Ishikawa (cell line): ENCODE data around the gene ITGA8.

Source experiments
- CEBPB ChIP-seq: IDR thresholded peaks from 2 replicates; pipeline ENCODE4 v1.6.1; 2012
- CREB1 ChIP-seq: IDR thresholded peaks from 2 replicates; pipeline ENCODE4 v1.6.1; 2012; ENCODE audit warnings: low read depth
- EGR1 ChIP-seq: IDR thresholded peaks from 2 replicates; pipeline ENCODE4 v1.6.1; 2012
- EP300 ChIP-seq: IDR thresholded peaks from 2 replicates; pipeline ENCODE4 v1.6.1; 2012; ENCODE audit warnings: borderline replicate concordance
- RAD21 ChIP-seq: IDR thresholded peaks from 2 replicates; pipeline ENCODE4 v1.6.1; 2012; ENCODE audit warnings: low read depth
- TCF12 ChIP-seq: IDR thresholded peaks from 2 replicates; pipeline ENCODE4 v1.6.1; 2012; ENCODE audit warnings: low read depth
- TF ChIP-seq, protein P1 (sequence below): IDR thresholded peaks from 2 replicates; pipeline ENCODE4 v1.6.1; 2012; ENCODE audit warnings: low read depth, mild to moderate bottlenecking
- TF ChIP-seq, protein P2 (sequence below): IDR thresholded peaks from 2 replicates; pipeline ENCODE4 v1.6.1; 2012
- TF ChIP-seq, protein P3 (sequence below): IDR thresholded peaks from 2 replicates; pipeline ENCODE4 v1.6.1; 2012

DNA sequence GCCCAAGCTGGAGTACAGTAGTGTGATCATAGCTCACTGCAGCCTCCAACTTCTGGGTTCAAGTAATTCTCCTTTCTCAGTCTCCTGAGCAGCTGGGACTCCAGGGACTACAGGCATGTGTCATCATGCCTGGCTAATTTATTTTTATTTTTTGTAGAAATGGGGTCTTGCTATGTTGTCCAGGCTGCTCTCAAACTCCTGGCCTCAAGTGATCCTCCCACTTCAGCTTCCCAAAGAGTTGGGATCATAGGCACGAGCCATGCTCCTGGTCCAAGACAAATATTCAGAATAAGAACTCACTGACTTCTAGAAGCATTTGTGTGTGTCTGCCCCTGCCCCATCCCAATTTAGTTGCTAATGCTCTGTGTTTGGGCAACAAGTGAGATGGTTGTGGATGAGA, 151.8 kb downstream of the ITGA8 start:
- TF ChIP-seq CREB1 (no peak), EP300 (no peak), RAD21 (no peak), CEBPB (no peak), EGR1 (no peak), TCF12 (no peak)
- TF ChIP-seq, protein P1, sequence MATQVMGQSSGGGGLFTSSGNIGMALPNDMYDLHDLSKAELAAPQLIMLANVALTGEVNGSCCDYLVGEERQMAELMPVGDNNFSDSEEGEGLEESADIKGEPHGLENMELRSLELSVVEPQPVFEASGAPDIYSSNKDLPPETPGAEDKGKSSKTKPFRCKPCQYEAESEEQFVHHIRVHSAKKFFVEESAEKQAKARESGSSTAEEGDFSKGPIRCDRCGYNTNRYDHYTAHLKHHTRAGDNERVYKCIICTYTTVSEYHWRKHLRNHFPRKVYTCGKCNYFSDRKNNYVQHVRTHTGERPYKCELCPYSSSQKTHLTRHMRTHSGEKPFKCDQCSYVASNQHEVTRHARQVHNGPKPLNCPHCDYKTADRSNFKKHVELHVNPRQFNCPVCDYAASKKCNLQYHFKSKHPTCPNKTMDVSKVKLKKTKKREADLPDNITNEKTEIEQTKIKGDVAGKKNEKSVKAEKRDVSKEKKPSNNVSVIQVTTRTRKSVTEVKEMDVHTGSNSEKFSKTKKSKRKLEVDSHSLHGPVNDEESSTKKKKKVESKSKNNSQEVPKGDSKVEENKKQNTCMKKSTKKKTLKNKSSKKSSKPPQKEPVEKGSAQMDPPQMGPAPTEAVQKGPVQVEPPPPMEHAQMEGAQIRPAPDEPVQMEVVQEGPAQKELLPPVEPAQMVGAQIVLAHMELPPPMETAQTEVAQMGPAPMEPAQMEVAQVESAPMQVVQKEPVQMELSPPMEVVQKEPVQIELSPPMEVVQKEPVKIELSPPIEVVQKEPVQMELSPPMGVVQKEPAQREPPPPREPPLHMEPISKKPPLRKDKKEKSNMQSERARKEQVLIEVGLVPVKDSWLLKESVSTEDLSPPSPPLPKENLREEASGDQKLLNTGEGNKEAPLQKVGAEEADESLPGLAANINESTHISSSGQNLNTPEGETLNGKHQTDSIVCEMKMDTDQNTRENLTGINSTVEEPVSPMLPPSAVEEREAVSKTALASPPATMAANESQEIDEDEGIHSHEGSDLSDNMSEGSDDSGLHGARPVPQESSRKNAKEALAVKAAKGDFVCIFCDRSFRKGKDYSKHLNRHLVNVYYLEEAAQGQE: no peak
- TF ChIP-seq, protein P2, sequence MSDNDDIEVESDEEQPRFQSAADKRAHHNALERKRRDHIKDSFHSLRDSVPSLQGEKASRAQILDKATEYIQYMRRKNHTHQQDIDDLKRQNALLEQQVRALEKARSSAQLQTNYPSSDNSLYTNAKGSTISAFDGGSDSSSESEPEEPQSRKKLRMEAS: no peak
- TF ChIP-seq, protein P3, sequence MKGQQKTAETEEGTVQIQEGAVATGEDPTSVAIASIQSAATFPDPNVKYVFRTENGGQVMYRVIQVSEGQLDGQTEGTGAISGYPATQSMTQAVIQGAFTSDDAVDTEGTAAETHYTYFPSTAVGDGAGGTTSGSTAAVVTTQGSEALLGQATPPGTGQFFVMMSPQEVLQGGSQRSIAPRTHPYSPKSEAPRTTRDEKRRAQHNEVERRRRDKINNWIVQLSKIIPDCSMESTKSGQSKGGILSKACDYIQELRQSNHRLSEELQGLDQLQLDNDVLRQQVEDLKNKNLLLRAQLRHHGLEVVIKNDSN: no peak
